Umbilical cord (tissue), 2 donors: Measurements from ENCODE around the gene STXBP5. TPM values are rescaled to one million over a fixed set of nuclear protein-coding genes. Genes with fewer than 3 reads are reported as not detected.

Experiments
- DNase-seq: peaks from one replicate; pipeline ENCODE4 v3.0.0-alpha.2; 2015; ENCODE audit warnings: low spot score
- total RNA-seq: library from RNA; depleted of rRNA; stranded (reverse); fragments of >200 nt; gene quantifications from one replicate; pipeline ENCODE4 v1.2.3, GENCODE V29; 2014; ENCODE audit warnings: low replicate concordance; ENCODE audit not compliant: insufficient read depth

Gene STXBP5
- total RNA-seq, 1 donor from 2014 or later, result 57.5 TPM

GRCh38 chr6:147297124-147297523 is 92.9 kb downstream of the STXBP5 start:
- no peak for DNase-seq

- DNase-seq, result no peak
Observed at GRCh38 chr6:147297663-147298316, 93.6 kb downstream of the STXBP5 start.

- DNase-seq, result no peak
Observed at GRCh38 chr6:147298461-147298860, 94.2 kb downstream of the STXBP5 start.

- no peak for DNase-seq
Observed at GRCh38 chr6:147299035-147299434, 94.8 kb downstream of the STXBP5 start.

- DNase-seq, result no peak
Observed at GRCh38 chr6:147301070-147301469, 96.9 kb downstream of the STXBP5 start.

- no peak for DNase-seq
Observed at GRCh38 chr6:147304016-147304415, 99.8 kb downstream of the STXBP5 start.

GRCh38 chr6:147310521-147310920 is 106.3 kb downstream of the STXBP5 start:
- no peak for DNase-seq

- no peak for DNase-seq
Observed at GRCh38 chr6:147311218-147311617, 107.0 kb downstream of the STXBP5 start.

GRCh38 chr6:147321260-147321659 is 117.0 kb downstream of the STXBP5 start:
- DNase-seq, result no peak

GRCh38 chr6:147322299-147323162 is 118.3 kb downstream of the STXBP5 start:
- DNase-seq, result peak; percentile 76

- DNase-seq, result no peak
Observed at GRCh38 chr6:147325557-147325956, 121.3 kb downstream of the STXBP5 start.

GRCh38 chr6:147331401-147331800 is 127.2 kb downstream of the STXBP5 start:
- DNase-seq, result no peak

GRCh38 chr6:147337921-147338320 is 133.7 kb downstream of the STXBP5 start:
- DNase-seq, result peak; percentile 83

GRCh38 chr6:147341486-147341885 is 137.3 kb downstream of the STXBP5 start:
- DNase-seq, result no peak

GRCh38 chr6:147345902-147346301 is 141.7 kb downstream of the STXBP5 start:
- DNase-seq, result no peak

- DNase-seq, result no peak
Observed at GRCh38 chr6:147347179-147347881, 143.1 kb downstream of the STXBP5 start.

GRCh38 chr6:147347882-147348575 is 143.8 kb downstream of the STXBP5 start:
- no peak for DNase-seq

- no peak for DNase-seq
Observed at GRCh38 chr6:147361311-147361981, 157.2 kb downstream of the STXBP5 start.

- DNase-seq, result no peak
Observed at GRCh38 chr6:147366290-147366689, 162.1 kb downstream of the STXBP5 start.

GRCh38 chr6:147371325-147371724 is 167.1 kb downstream of the STXBP5 start:
- DNase-seq, result no peak

- DNase-seq, result no peak
Observed at GRCh38 chr6:147372806-147373205, 168.6 kb downstream of the STXBP5 start.
